GM18526 (cell line): ENCODE data around the gene CAMSAP2.
A peak's percentile ranks its signal among the peaks of the same experiment; 100 is the strongest.

Experiments
- POLR2A ChIP-seq: IDR thresholded peaks from 3 replicates; pipeline ENCODE4 v1.6.1; 2011; ENCODE audit not compliant: insufficient read length; ENCODE audit errors: extremely low read depth

Gene CAMSAP2

DNA sequence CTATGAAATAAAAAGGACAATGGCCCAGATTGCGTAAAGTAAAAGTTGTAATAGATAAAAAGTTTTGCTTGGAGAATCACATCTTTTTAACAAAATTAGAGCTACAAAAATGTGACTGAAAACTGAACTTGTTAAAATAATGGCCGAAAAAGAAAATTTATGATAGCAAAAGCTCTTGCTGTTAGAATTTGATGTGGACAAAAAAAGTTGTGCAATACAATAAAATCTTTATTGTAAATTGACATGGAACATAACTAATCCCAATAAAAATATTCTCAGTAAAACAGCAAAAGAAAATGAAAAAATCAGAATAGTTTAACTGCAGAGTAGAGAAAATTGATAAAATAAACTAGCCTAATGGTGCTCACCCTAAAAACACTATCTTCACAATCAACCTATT is 11.4 kb upstream of the CAMSAP2 start:
- TF ChIP-seq POLR2A: no peak

GRCh38 chr1:200729863-200730262 is 8.8 kb upstream of the CAMSAP2 start:
- no peak for TF ChIP-seq POLR2A

GRCh38 chr1:200731654-200732332 is 6.9 kb upstream of the CAMSAP2 start:
- no peak for TF ChIP-seq POLR2A

- no peak for TF ChIP-seq POLR2A
These were observed 6.3 kb upstream of the CAMSAP2 start for GRCh38 chr1:200732438-200732837.

- no peak for TF ChIP-seq POLR2A
These were observed 4.8 kb upstream of the CAMSAP2 start for GRCh38 chr1:200733907-200734306.

GRCh38 chr1:200737647-200738291 is 924 bp upstream of the CAMSAP2 start:
- no peak for TF ChIP-seq POLR2A

DNA sequence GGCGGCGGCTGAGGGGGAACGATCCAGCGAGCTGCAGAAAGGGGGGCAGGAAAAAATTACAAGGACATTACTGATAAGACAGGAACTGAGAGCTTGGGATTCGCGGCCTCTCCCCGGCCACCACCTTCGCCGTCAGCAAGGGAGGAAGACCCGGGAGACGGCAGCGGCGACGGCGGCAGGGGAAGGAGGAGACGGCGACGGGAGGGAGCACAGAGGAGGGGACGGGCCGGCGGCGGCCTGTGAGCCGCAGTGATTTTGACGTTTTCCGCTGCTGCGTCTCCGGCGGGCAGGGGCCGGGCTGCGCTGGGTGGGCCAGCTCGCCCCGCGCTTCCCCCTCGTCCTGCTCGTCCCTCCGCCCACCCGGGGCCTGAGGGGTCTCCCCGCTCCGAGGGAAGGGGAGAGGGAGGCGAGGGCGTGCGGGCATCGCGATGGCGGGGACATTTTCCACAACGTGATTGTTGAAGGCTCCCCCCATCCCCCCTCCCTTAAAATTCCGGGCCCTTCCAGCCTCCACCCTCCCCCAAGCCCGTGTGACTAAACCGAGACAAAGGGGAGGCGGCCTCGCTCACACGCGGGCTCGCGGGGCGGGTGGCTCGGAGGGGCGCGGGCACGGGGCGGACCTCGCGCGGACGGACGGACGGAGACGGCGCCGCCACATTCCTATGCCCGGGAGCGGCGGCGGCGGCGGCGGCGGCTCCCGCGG is 407 bp downstream of the CAMSAP2 start:
- peak; percentile 40 for TF ChIP-seq POLR2A

DNA sequence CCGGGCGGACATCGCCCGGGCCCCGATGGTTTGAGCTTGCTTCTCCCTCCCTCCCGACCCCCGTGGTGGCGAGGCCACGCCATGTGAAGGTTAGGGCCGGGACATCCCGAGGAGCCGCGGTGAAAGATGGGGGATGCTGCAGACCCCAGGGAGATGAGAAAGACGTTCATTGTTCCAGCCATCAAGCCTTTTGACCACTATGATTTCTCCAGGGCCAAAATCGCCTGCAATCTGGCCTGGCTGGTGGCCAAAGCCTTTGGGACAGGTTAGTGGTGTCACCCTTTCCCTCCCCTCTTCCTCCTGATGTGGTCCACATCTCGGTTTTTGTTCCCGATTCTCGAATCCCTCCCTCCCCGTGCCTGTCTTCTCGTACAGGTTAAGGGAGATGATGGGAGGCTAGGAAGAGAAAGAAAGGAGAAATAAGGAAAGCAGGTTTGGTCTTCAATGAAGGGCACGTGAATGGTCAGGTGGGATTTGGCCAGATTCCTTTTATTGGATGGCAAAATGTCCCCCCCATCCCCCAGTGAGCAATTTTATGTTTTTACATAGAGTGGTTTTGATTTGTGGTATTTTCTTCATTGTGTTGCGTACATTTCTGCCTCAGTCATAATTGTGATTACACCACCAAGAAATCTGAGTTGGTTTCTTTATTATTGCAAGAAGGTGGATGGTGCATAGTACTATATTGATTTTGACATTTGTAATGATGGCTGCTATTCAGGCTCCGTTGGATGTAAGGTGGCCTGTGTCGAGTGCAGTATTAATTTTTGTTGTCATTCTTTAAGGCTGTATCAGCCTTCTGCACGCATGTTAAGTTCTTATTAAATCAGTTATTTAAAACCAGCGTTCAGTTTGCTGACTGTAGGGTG is 1.2 kb downstream of the CAMSAP2 start:
- TF ChIP-seq POLR2A: no peak

GRCh38 chr1:200740571-200741208 is 2.0 kb downstream of the CAMSAP2 start:
- no peak for TF ChIP-seq POLR2A

DNA sequence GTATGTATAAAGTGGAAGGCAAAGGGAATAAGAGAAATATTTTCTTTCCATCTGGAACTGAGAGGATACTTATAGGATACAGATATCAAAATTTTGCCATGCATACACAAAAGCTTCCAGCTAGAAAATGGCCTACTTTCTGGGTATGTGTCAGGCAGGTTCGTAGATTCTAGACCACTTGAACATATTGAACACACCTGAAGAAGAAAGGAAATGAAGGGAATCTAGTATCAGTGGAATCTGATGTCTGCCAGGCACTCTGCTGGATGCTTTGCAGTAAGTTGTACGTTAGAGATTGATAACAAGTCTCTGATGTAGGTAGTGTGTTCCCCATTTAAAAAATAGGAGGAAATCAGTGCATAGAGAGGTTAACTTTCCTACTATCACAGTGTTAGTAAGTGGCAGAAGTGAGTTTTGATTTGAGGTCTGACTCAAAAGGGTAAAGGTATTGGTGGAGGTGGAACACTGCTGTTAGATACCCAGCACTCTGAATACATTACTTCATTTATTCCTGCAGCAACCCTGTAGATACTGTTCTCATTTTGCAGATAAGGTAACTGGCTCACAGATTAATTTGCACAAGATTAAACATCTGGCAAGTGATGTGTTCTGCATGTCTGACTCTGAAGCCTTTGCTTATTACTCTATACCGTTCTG is 3.0 kb downstream of the CAMSAP2 start:
- TF ChIP-seq POLR2A: no peak

DNA sequence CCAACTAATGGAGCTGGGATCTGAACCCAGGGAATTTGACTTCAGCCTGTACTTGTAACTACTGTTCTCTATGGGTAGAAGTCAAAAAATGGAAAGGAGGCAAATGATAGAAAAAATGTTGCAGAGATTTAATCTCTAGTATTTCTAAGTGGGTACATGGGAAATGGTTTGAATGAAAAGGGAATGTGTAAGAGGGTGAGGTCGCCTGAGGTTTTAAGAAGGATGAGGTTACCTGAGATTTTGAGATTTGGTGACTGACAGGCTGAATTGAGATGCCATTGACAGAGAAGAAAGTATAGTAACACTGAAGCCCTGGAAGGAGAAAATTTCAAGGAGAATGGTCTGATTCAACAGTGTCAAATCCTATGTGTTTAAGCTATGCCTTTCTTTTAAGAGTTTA is 5.5 kb downstream of the CAMSAP2 start:
- TF ChIP-seq POLR2A: no peak

- TF ChIP-seq POLR2A: no peak
These were observed 10.4 kb downstream of the CAMSAP2 start for GRCh38 chr1:200749090-200749489.

GRCh38 chr1:200751717-200752116 is 13.0 kb downstream of the CAMSAP2 start:
- TF ChIP-seq POLR2A: no peak

DNA sequence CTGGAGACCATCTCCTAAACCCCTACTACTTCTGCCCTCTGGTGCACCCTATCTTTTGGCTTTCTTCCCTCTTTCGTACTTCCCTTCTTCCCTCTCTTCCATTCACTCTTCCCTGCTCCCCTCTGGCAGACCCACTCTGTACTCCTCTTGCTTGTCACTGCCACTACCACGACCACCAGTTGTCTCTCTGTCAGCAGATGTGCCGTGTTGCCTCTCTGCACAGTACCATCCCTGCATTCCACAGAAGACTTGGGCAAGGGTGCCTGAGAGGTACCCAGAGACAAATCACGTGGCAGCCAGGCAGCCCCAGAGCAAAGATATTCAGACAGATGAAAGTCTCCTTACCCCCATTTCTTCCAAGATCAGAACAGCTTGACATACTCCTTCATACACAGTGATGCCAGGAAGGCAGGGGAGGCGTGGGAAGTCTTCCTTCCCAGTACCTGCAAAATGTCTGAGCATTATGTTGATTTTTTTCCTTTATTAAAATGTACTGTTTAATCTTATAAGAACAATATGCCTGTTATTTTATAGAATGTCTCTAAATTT is 15.0 kb downstream of the CAMSAP2 start:
- TF ChIP-seq POLR2A: no peak
